Upper lobe of right lung (tissue), 1 donor: ENCODE results near the gene DMWD. TPM values are rescaled to one million over a fixed set of nuclear protein-coding genes. Genes with fewer than 3 reads are reported as not detected.
A peak's percentile ranks its signal among the peaks of the same experiment; 100 is the strongest.

ENCODE experiments used
- ATAC-seq: fragments of 200-7000 bp; cut with Tn5 transposase; one replicate; pipeline ENCODE4 v1.9.1; 2020; ENCODE audit warnings: mild to moderate bottlenecking, moderate library complexity
- DNase-seq: peaks from one replicate; pipeline ENCODE4 v3.0.0-alpha.2; 2020
- H3K27ac ChIP-seq: fragments of 200-600 bp; one replicate; pipeline ENCODE4 v1.8.0; 2022
- H3K27me3 ChIP-seq: fragments of 200-600 bp; one replicate; pipeline ENCODE4 v1.8.0; 2022; ENCODE audit warnings: mild to moderate bottlenecking
- H3K36me3 ChIP-seq: fragments of 200-600 bp; one replicate; pipeline ENCODE4 v1.8.0; 2022
- H3K4me1 ChIP-seq: fragments of 200-600 bp; one replicate; pipeline ENCODE4 v1.8.0; 2022
- H3K4me3 ChIP-seq: fragments of 200-600 bp; one replicate; pipeline ENCODE4 v1.8.0; 2022; ENCODE audit warnings: mild to moderate bottlenecking
- H3K9me3 ChIP-seq: fragments of 200-600 bp; one replicate; pipeline ENCODE4 v1.8.0; 2022
- CTCF ChIP-seq: fragments of 200-600 bp; IDR thresholded peaks from one replicate; pipeline ENCODE4 v1.8.0; 2022; ENCODE audit warnings: antibody characterized with exemption
- intact Hi-C: fragments of 100-400 bp; cut with DNase I; formaldehyde crosslinking; loops from one replicate; pipeline ENCODE4 v1.11.0; 2022
- total RNA-seq: library from RNA; stranded (reverse); fragmentation: NEBNext Ultra II Directional; extraction: Animal tissue kit (Norgen Biotek cat#: 25700); gene quantifications from one replicate; pipeline ENCODE4 v1.2.1, GENCODE V29; 2021
- donor health status: DM: no; HTN: yes; CAD: no; lungs with severe emphysema.

DMWD gene
- total RNA-seq, 1 donor from 2014 or later, result 58.7 TPM

- peak overlapping the region; percentile 86 for H3K27ac ChIP-seq
- H3K4me3 ChIP-seq, result peak overlapping the region; percentile 69
- no peaks in the 10 kb centered on the region for H3K9me3 ChIP-seq
- ATAC-seq (peak; percentile 82), DNase-seq (peak; percentile 97)
- intact Hi-C loops, result no loop called here
- peak; percentile 93 for TF ChIP-seq CTCF
- H3K36me3 ChIP-seq, result no peaks in the 10 kb centered on the region
- no peaks in the 10 kb centered on the region for H3K27me3 ChIP-seq
- H3K4me1 ChIP-seq, result peaks cover 27% of the 10 kb centered on the region
Measured at GRCh38 chr19:45770192-45771101, 22.2 kb downstream of the DMWD start.

- no peak for TF ChIP-seq CTCF
- Histone ChIP-seq H3K36me3 (no peaks in the 10 kb centered on the region), H3K4me1 (peaks cover 30% of the 10 kb centered on the region), H3K4me3 (peak overlapping the region; percentile 69), H3K27ac (peak overlapping the region; percentile 86), H3K27me3 (no peaks in the 10 kb centered on the region), H3K9me3 (no peaks in the 10 kb centered on the region)
- DNase-seq (no peak), ATAC-seq (no peak)
- intact Hi-C loops, result no loop called here
Measured at GRCh38 chr19:45769821-45770191, 22.8 kb downstream of the DMWD start.

GRCh38 chr19:45768984-45769782 is 23.5 kb downstream of the DMWD start, which contains the start of gene SIX5:
TSS of gene SIX5 (minus strand) at chr19:45769252. CDS start at chr19:45768844, 408 bp downstream.
- ATAC-seq (peak; percentile 78), DNase-seq (peak; percentile 98)
- Histone ChIP-seq H3K36me3 (no peaks in the 10 kb centered on the region), H3K27me3 (no peaks in the 10 kb centered on the region), H3K4me3 (peak within 1 kb of the TSS; percentile 69), H3K27ac (peak within 1 kb of the TSS; percentile 92), H3K4me1 (peaks cover 31% of the 10 kb centered on the region), H3K9me3 (no peaks in the 10 kb centered on the region)
- no peak for TF ChIP-seq CTCF
- intact Hi-C loops, result no loop called here

- no peak for TF ChIP-seq CTCF
- ATAC-seq (no peak), DNase-seq (no peak)
- Histone ChIP-seq H3K4me3 (peak overlapping the region; percentile 69), H3K9me3 (no peaks in the 10 kb centered on the region), H3K27ac (peak overlapping the region; percentile 92), H3K27me3 (no peaks in the 10 kb centered on the region), H3K36me3 (no peaks in the 10 kb centered on the region), H3K4me1 (peaks cover 31% of the 10 kb centered on the region)
- intact Hi-C loops, result no loop called here
Measured at GRCh38 chr19:45768655-45768983, 24.0 kb downstream of the DMWD start.

- intact Hi-C loops, result no loop called here
- Histone ChIP-seq H3K27me3 (no peaks in the 10 kb centered on the region), H3K27ac (peak overlapping the region; percentile 92), H3K9me3 (no peaks in the 10 kb centered on the region), H3K4me1 (peaks cover 31% of the 10 kb centered on the region), H3K36me3 (no peaks in the 10 kb centered on the region), H3K4me3 (peak overlapping the region; percentile 69)
- peak; percentile 87 for DNase-seq
- no peak for TF ChIP-seq CTCF
- peak; percentile 0 for ATAC-seq
Measured at GRCh38 chr19:45767881-45768654, 24.6 kb downstream of the DMWD start.
